GM12872 (cell line): Measurements from ENCODE around the gene TMEM156.

Source experiments
- CTCF ChIP-seq: IDR thresholded peaks from 3 replicates; pipeline ENCODE4 v1.5.1; 2011; ENCODE audit warnings: low read depth, mild to moderate bottlenecking, low read length, moderate library complexity; ENCODE audit not compliant: insufficient read depth

Gene TMEM156

GRCh38 chr4:38958453-38959190, 73.6 kb downstream of the TMEM156 start:
- TF ChIP-seq CTCF, result peak; percentile 25; the same call in 1 of the 3 replicates

- TF ChIP-seq CTCF, result no peak
These were observed 74.3 kb downstream of the TMEM156 start for GRCh38 chr4:38957893-38958292.

- no peak for TF ChIP-seq CTCF
These were observed 74.9 kb downstream of the TMEM156 start for GRCh38 chr4:38957261-38957815.

- no peak for TF ChIP-seq CTCF
These were observed 76.3 kb downstream of the TMEM156 start for GRCh38 chr4:38955957-38956356.

GRCh38 chr4:38954727-38955126, 77.5 kb downstream of the TMEM156 start:
- no peak for TF ChIP-seq CTCF

GRCh38 chr4:38952017-38952416, 80.2 kb downstream of the TMEM156 start:
- TF ChIP-seq CTCF, result no peak

DNA sequence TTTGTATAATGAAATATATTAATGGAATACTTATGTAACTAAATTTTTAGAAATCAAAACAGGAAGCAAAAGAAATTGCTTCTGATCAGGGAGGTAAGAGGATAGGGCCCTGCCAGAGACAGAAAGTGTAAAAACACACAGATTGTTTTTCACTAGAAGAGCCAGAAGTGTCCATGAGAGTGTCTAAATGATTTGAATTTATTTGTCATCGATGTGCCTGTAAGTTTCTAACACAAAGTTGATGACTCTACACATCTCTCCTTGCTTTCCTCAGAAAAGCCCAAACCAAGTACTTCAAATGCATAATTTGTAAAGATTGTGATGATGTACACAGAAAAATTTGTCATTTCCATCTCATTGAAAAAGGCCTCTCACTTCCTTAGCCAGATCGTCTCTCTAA, 80.6 kb downstream of the TMEM156 start:
- no peak for TF ChIP-seq CTCF
